Kidney capillary endothelial cell (primary cell): ENCODE data around the gene RUFY3.
"Not testable (repeated sequence)": the region's sequence is repeated elsewhere in the genome, so short reads cannot be mapped to it uniquely, and the experiment has no call there.

ENCODE experiments used
- DNase-seq: peaks from one replicate; pipeline ENCODE4 v3.0.0-alpha.2; 2018; ENCODE audit warnings: low spot score

The RUFY3 gene

DNA sequence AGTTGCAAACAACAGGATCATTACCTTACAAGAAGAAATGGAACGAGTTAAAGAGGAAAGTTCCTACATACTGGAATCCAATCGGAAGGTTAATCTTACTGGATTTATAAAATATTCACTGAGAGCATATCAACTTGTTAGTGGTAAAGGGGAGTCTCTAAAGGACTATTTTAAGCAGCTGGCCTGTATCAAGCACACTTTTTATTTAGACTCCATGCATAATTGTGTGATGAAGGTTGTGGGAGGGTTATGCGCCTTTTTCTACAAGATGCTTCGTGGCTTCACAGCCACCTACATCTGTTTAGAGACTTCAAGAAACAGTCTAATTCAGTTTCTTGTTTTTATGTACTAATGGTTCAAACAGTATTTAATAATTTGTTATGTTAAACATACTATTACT lies 61.3 kb downstream of the RUFY3 start:
- DNase-seq, result no peak

DNA sequence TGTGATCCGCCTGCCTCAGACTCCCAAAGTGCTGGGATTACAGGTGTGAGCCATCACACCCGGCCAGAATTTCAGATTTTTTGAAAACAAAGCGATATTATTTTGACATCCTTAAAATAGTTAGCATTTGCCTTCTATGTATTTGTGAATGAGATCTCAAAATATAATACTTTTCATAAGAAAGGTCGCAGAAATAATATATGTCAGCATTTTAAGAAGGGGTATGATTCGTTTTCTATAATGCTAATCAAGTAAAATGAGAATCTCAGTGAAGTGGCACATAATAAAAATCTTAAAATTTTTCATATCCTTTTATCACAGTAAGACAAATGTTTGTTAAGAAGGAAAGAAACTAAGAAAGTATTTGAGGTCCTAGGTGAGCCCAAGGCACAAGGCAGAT lies 65.7 kb downstream of the RUFY3 start:
- no peak for DNase-seq

DNA sequence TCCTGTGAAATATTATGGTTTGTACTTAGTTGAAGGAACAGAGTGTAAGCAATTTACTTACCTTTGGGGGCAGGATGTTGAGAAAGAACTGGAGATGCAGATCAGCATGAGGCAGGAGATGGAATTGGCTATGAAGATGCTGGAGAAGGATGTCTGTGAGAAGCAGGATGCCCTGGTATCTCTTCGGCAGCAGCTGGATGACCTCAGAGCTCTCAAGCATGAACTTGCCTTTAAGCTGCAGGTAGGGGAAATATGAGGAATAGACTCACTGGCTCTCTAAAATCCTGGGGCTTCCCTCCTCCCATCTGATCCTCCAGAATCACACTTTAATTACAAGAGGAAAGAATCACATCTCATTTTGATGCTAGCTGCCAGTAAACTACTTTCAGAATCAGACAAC lies 67.0 kb downstream of the RUFY3 start:
- no peak for DNase-seq

DNA sequence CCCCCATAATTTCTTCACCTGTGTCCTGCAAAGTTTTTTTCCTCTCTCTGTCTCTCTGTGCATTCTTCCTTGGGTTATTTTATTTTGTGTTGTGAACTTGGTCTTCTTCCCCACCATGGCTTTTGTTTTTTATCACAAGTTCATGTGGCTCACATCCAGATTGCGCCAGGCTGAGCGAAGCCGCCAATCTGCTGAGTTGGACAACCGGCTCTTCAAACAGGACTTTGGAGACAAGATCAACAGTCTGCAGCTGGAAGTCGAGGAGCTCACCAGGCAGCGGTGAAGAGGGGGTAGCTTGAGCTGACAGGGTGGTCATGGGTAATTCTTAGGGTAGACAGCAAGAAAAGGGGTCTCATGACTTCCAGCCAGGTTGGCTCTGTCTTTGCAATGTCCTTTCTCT lies 71.9 kb downstream of the RUFY3 start:
- no peak for DNase-seq

DNA sequence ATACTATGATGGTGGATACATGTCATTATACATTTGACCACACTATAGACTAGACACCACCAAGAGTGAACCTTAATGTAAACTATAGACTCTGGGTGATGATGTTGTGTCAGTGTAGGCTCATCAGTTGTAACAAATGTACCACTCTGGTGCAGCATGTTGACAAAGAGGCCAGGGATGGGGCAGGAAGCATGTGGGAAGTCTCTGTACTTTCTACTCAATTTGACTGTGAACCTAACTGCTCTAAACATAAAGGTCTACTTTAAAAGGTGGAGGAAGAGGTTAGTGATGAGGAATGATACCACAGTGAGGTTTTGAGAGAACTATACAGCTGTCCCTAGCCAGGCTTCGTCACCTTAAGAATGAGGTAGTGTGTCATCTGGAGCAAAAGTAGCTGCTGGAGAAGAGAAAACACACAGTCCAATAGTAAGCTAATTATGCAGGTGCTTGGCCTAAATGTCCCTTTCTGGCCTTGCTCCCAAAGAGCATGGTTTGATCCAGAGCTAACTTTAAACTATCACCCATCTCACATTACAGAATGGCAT lies 79.6 kb downstream of the RUFY3 start:
- no peak for DNase-seq

DNA sequence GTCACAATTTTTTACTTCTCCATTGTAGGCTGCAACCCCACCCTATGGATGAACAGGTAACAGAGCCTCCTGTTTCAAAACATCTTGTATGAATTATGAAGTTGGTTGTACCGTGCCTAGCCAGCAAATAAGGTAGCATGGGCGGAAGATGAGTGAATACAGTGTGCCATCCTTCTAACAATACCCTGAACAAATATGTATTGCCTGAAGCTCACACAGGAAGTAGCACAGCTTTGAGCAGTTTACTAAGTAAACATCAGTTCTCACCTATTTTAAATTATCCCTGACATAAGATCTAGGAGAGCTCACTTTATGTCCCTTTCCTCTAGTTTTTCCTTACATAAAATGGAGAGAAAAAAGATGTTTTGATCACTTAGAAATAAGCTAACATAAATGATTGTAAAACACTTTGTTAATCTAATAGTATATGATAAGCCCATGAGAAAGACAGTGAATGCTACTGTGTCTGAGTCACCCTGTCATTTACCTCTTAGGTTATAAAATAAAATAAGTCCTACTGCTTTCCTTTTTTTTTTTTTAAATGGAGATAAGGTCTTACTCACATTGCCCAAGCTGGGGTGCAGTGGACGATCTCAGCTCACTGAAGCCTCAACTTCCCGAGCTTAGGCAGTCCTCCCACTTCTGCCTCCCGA lies 81.3 kb downstream of the RUFY3 start:
- DNase-seq, result no peak

DNA sequence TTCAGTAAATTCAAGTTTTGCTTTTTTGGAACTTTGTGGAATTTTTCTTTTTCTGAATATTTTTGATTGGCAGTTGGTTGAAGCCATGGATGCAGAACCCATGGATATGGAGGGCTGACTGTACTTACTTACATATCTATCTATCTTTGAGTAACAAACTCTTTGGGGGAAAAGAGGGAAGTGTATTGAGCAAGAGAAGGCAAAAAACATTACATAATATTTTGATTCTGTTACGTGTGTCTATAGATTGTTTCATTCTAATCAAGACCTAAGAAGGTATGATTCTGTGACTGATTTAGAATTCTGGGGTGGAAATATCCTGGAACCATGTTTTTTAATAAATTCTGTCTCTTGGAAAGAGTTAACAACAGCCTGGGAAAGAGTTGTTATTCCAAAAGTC lies 86.4 kb downstream of the RUFY3 start:
- no peak for DNase-seq

DNA sequence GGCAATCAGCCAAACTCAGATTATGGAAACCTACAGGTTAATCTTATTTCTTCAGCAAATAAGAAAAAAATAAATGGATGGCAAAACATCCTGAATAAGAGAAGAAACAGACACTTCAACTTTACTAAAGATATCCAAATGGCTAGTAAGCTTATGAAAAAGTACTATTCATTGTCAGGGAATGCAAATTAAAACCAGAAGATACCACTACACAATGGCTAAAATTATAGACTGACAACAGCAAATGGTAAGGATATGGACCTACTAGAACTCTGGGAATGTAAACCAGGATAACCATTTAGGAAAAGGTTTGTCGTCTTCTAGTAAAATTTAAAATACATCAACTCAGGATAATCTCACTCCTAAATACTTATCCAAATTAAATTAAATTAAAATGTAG lies 93.6 kb downstream of the RUFY3 start:
- no peak for DNase-seq

DNA sequence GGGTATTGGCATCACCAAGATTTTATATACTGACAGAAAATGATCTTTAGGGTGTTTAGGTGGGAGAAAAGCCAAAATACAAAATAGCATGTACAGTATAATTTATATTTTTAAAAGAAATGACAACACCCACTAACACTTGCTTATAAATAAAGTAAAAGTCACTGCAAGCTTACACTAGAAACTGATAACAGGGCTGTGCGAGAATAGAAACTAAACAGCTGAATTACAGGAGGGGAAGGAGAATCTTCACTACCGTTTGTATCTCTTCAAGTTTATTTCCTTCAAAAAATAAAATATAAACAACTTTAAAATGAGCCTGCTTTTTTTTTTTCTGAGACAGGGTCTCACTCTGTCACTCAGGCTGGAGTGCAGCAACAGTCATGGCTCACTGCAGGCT lies 95.1 kb downstream of the RUFY3 start:
- DNase-seq, result no peak

DNA sequence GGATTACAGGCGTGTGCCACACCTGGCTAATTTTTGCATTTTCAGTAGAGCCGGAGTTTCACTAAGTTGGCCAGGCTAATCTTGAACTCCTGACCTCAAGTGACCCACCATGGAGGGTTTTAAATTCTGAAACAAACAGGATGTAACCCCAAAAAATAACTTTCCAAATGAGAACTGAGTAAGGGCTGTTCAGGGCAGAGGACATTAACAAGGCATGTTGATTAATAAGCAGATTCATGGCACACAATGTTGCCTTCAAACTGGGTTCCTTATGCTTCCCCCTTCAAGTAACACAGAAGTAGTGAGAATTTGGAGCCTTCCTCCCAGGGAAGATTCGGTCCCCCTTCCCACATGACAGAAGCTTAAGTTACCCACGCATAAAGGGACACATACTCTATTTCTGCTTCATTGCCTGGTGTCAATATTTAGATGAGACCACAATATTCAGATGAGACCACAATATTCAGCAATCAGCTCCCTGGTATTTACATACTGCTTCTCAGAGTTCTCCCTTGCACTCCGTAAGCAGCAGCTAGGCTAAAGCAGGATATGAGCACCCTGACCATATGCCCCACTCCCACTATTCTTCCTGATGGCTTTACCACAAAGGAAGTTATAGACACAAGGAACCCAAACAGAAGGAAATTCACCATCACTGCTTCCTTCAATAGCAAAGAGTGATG lies 96.5 kb downstream of the RUFY3 start:
- no peak for DNase-seq

DNA sequence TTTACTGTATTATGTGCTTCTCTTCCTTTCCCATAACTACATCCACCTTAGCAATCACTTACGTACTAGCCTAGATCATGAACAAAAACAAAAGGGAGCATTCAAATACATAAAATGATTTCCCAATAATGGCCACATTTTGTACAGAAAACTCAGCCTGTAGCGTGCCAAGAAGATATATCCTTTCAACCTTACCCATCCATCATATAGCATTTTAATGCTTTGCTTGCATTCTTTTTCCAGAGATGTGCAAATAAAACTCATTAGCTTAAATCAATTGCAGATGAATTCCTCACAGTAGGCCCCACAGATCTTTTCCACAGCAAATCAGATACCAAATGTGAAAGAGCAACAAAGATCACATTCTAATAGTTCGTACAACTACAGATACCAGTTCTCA lies 97.2 kb downstream of the RUFY3 start:
- no peak for DNase-seq

DNA sequence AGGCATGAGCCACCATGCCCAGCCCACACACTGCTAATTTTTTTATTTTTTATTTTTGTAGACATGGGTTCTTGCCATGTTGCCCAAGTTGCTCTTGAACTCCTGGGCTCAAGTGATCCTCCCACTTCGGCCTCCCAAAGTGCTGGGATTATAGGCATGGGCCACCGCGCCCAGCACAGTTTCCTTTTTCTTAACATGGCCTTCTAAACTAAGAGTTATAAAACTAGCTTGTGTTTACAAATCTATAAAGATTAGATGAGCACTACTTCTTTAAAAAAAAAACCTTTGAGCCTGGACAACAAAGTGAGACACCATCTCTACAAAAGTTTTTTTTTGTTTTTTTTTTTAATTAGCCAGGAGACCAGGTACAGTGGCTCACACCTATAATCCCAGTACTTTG lies 107.3 kb downstream of the RUFY3 start:
- no peak for DNase-seq

DNA sequence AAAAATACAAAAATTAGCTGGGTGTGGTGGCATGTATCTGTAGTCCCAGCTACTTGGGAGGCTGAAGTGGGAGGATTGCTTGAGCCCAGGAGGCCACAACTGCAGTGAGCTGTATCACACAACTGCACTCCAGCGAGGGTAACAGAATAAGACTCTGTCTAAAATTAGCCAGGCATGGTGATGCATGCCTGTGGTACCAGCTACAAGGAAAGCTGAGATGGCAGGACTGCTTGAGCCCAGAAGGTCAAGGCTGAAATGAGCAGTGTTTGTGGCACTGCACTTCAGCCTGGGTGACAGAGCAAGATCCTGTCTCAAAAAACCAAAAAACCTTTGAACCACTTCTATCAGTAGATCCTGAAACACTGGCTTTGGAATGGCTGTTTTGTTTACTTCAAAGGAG lies 107.7 kb downstream of the RUFY3 start:
- DNase-seq, result no peak

DNA sequence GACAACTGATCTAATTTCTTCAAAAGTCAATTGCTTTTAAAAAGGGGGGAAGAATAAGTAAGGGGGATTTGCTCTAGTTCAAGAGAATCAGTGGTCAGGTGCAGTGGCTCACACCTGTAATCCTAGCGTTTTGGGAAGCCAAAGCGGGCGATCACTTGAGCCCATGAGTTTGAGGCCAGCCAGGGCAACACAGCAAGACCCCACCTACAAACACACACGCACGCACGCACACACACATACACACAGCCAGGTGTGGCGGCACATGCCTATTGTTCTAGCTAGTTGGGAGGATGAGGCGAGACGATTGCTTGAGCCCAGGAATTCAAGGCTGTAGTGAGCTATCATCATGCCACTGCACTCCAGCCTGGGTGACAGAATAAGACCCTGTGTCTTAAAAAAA lies 108.3 kb downstream of the RUFY3 start:
- no peak for DNase-seq

DNA sequence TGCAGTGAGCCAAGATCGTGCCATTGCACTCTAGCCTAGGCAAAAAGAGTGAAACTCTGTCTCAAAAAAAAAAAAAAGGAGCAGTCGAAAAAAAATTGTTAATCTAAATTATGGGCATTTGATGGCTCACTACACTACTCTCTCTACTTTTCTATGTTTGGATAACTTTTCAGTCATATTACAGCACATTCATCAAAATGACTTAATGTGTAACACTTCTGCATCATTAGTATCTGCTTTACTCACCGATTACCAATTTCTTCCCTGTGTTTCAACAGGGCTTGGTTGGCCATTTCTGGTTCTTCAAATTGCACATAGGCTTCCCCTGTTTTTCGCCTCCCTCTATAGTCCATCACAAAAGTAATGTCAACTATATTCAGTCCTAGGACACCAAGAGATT lies 109.5 kb downstream of the RUFY3 start:
- no peak for DNase-seq

DNA sequence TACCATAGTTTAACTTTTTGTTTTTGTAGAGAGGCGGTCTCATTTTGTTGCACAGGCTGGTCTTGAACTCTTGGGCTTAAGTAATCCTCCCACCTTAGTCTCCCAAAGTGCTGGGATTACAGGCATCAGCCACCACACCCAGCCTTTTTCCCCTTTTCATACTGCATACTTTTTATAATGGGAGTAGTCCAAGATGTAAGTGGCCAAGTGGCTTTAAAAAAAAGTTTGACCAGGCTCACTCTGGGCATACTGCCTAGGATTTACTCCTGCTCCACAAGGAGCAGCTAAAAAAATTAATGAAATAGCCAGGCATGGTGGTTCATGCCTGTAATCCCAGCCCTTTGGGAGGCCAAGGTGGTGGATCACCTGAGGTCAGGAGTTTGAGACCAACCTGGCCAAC lies 111.9 kb downstream of the RUFY3 start:
- DNase-seq, result no peak

DNA sequence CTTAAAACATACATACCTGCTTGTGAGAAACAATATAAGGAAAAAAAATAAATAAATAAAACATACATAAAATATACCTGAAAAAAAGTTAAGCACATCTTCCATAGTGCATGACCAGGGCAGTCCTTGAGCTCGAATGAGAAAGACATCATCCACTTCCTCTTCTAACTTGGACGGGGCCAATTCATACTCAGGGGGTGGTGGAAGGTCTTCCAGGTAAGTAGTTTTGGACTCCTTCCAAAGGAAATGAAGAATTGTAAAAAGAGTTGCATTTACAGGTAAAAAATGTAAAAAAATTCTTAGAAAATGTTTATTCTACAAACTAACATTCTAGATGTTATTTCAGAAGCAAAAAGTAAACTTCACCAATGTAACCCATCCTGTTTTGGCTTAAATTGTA lies 114.3 kb downstream of the RUFY3 start:
- DNase-seq, result no peak

DNA sequence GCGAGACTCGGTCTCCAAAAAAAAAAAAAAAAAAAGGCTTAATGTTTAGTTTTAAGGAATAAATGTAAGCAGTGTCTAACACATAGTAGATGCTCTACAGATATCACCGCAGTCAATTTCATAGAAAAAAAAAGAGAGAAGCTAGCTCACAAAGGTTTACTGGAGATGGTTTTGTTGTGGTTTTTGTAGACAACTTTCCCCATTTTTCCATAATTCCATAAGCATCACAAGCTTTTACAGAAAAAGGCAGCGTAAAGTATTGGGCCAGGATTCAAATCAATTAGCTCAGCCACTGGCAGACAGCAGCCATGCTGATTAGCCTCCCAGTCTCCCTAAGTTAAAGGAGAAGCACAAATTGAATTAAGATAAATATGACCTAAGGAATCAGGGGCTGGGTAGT lies 116.4 kb downstream of the RUFY3 start:
- peak; percentile 19 for DNase-seq

DNA sequence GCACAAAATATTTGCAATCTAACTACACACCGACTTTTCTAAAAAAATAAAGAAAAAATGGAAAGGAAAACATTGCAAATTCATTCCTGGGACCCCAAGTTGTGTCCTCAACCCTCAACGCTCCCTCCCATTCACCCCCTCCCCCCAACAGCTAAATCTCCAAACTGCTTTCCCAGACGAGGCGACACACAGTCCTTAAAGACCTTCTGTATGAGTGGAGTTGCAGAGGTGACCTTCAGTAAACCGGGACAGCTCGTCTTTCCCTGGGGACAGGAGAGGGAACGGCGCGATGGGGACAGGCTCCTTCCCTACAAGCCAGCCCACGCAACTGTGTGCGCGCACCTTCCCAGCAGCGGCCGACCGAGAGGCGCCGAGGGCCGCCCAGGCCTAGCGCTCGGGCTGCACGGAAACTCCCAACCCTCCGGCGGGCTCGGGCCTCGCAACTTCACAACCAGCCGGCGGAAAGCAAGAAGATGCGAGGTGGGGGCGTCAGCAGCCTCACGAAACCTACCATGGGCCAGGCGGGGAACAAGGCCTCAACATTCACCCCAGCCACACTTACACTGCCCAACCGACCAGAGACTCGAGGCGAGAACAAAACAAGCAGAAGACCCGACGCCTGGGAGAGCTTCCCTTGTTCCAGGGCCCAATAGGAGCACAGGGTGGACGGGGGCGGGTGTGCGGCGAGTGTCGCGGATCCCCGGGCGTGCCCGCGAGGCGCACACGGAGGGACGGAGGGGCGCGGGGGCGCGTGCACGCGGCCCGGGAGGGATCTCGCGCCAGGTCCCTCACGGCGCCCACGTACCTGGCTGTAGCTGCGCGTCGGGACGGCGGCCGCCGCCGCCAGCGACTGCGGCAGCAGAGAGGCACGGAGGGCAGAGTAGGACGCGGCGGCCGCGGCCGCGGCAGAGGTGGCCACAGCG lies 117.2 kb downstream of the RUFY3 start:
- DNase-seq, result peak; percentile 55

DNA sequence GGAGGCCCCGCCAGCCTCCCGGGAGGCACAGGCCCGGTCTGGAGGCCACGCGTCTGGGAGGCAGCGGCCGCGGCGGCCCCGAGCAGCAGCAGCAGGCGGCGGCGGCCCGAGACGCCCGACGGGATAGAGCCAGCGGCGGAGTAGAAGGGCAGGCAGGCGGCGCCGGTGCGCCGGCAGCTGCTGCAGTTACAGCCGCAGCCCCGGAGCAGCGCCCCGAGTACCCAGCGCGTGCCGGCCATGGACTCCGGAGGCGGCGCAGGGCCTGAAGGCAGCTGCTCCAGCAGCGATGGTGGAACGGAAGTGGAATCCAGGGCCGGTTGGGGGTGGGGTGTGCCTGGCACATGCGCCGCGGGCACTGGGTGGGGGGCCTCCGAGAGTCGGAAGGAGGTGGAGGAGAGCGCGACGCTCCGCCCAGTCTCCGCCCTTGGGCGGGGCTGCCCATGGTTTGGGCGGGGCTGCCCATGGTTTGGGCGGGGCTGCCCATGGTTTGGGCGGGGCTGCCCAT lies 117.9 kb downstream of the RUFY3 start, which contains the start of gene GRSF1:
Gene GRSF1, minus strand, starts transcription at position 302 of the 505 bp plus-strand sequence. Its CDS starts 63 bp downstream, at position 239.
- peak; percentile 84 for DNase-seq

DNA sequence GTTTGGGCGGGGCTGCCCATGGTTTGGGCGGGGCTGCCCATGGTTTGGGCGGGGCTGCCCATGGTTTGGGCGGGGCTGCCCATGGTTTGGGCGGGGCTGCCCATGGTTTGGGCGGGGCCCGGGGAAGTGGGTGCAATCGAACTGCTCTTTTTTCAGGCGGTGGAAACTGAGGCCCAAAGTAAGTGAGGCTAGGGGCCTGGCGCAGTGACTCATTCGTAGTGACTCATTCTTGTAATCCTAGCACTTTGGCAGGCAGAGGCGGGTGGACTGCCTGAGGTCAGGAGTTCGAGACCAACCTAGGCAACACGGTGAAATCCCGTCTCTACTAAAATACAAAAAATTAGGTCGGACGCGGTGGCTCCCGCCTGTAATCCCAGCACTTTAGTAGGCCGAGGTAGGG lies 118.4 kb downstream of the RUFY3 start:
- not testable (repeated sequence) for DNase-seq

DNA sequence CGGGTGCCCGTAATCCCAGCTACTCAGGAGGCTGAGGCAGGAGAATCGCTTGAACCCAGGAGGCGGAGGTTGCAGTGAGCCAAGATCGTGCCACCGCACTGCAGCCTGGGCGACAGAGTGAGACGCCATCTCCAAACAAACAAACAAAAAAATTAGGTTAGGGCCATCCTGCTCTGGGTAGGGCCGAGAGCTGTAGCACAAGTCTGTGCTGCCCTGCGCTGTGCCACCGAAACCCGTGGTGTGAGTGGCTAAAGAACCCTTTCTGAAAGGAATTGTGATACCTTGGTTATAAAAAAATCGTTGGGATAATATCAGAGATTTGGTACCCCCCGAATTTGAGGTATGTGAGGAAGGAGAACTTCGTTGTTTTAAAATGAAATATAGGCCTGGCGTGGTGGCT lies 118.9 kb downstream of the RUFY3 start:
- DNase-seq, result not testable (repeated sequence)
